HG03575 (cell line): ENCODE results near the gene KISS1.

Experiments
- ATAC-seq: cut with Tn5 transposase; IDR thresholded peaks from one replicate; pipeline ENCODE4 v1.9.1; 2021; ENCODE audit not compliant: unreplicated experiment, insufficient number of reproducible peaks, low FRiP score; ENCODE audit errors: extremely low read depth

KISS1 gene

DNA sequence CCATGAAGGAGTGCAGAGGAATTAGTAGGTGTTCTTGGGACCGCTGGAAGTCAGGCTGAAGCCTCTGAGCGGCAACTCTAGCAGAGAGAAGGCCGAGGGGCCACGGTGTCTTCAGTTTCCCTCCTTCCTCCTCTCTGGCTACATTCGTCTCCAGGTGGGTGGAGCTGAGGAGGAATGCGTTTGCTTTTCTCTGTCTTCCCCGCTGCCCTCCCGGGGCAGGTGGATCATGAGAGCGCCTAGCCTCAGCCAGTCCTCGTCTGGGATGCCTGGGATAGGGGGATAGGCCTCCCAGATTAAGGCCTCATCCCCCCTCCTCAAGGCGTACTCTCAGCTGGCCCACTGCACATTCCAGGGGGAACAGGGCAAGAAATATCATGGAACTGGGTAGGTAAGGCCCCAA, 25.0 kb upstream of the KISS1 start:
- no peak for ATAC-seq

DNA sequence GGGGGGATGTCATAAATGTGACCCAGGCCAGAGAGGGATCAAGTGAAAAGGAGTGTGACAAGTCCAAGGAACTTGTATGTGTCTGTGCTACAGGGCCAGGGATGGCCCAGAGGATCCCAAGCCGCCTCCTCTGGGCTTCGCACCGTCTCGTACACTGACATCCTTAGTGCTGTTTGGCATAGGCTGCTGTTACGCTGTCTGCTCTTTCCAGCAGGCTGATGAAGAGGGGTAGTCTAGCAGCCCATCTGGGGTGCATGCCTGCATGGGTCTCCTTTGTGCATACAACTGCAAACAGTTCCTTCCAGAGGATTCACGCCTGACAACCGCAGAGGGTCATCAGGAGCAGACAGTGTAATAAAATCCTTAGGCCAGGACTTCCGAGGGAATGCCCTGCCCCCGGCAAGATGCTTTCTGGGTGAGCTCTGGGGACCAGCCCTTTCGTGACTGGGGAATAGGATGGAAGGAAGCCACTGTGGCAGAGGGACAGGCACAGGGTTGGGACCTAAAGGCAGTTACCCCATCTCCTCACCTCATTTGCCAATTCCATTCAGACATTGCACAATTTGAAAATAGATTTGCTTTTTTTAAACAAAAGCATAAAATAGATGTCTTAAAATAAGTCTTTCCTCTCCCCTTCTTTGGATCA, 23.8 kb upstream of the KISS1 start:
- no peak for ATAC-seq

- no peak for ATAC-seq
Measured at GRCh38 chr1:204218552-204218951, 22.3 kb upstream of the KISS1 start.

GRCh38 chr1:204217648-204218000, 21.3 kb upstream of the KISS1 start:
- no peak for ATAC-seq

GRCh38 chr1:204216880-204217647, 20.8 kb upstream of the KISS1 start:
- ATAC-seq = no peak

GRCh38 chr1:204216236-204216635, 19.9 kb upstream of the KISS1 start:
- no peak for ATAC-seq

GRCh38 chr1:204213668-204214662, 17.7 kb upstream of the KISS1 start, which contains the start of gene GOLT1A:
Gene GOLT1A, minus strand, starts transcription at chr1:204213988. Its CDS starts 82 bp downstream, at chr1:204213906.
- no peak for ATAC-seq

GRCh38 chr1:204212715-204213114, 16.4 kb upstream of the KISS1 start:
- ATAC-seq = no peak

DNA sequence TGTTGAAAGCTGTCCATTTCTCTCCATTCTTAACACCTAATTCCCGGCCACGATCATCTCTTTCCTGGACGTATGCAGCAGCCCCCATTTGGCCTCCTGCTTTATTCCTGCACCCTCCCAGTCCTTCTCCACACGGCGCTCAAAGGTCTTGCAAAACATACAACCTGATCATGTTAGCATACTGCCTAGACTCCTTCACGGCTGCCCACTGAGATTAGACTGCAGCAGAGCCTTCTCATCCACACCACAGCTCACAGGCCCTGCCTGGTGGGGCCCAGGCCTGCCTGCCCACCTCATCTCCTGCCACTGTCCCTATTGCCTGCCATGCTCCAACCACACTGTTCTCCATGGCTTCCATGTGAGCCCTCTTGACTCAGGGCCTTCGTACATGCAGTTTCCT, 14.8 kb upstream of the KISS1 start:
- ATAC-seq = no peak

- no peak for ATAC-seq
Measured at GRCh38 chr1:204207136-204207616, 10.9 kb upstream of the KISS1 start.

DNA sequence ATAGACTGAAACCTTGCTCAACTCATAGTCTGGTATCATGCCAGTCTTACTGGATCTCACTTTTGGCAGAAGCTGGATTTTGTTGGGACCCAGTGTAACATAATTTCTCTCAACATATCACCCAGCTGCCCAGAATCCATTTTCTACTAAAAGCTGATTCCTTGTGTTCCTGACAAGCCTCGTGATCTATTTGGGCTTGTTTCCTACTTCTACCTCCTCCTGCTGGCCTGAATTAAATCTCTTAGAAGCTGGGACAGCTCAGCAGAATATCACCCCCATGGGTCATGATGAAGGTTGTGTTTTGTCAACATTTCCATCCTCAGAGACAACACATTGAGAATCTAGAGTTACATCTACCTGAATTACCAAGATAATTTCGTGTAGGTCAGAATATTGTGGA, 9.8 kb upstream of the KISS1 start:
- ATAC-seq = no peak

- no peak for ATAC-seq
Measured at GRCh38 chr1:204205486-204205885, 9.2 kb upstream of the KISS1 start.

GRCh38 chr1:204204944-204205343, 8.7 kb upstream of the KISS1 start:
- no peak for ATAC-seq

GRCh38 chr1:204203206-204203767, 7.0 kb upstream of the KISS1 start:
- ATAC-seq = no peak

DNA sequence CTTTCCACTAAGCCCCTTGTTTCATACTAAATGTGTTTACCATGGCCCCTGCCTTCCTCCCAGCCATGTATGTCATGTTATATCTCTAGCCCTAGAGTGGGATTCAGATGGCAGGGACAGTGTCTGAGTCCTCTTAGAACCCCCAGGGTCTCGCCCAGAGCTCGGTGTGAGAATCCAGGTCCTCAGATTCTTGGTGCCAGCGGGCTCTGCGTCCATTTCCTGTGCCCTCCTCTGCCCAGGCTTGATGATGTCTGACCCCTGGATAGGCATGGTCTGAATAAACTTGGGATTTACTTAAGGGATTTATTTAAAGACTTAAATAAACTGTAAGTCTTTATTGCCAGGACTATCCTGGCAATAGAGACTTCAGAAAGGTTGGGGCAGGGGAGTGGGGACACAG, 6.2 kb upstream of the KISS1 start:
- ATAC-seq = no peak

- ATAC-seq = no peak
Measured at GRCh38 chr1:204201348-204202040, 5.2 kb upstream of the KISS1 start.

DNA sequence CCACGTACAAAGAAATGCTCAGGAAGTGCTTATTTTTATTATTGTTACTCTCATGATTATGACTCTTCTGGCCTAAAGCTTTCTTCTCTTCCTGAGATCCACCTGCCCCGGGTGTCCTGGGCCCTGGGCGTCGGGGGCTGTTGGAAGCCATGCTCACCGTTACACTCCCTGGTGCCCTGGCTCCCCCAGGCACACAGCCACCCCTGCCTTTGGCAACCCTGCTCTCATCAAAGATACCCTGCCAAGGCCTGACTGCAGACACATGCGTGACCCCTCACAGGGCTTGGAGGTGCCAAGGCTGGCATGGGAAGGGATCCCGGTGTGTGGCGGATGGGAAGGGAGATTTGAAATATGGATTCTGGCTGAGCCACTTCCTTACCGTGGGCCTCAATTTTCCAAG, 3.3 kb upstream of the KISS1 start:
- no peak for ATAC-seq
